Testis (tissue), 3 donors: ENCODE results near the gene DLG1. TPM values are rescaled to one million over a fixed set of nuclear protein-coding genes. Genes with fewer than 3 reads are reported as not detected.

Experiments used
- DNase-seq: peaks from one replicate; pipeline ENCODE4 v3.0.0-alpha.2; 2019
- H3K27ac ChIP-seq, 2 donors: fragments of 200-600 bp; sonication (generic); one replicate each; pipeline ENCODE4 v1.5.1; 2019
- H3K27me3 ChIP-seq: fragments of 200-600 bp; sonication (generic); one replicate; pipeline ENCODE4 v1.5.1; 2019
- H3K36me3 ChIP-seq: fragments of 200-600 bp; sonication (generic); one replicate; pipeline ENCODE4 v1.5.1; 2017; ENCODE audit warnings: low read depth; ENCODE audit errors: missing control alignments
- H3K4me1 ChIP-seq: fragments of 200-600 bp; sonication (generic); one replicate; pipeline ENCODE4 v1.5.1; 2019
- H3K4me3 ChIP-seq, 2 donors: fragments of 200-600 bp; sonication (generic); one replicate each; pipeline ENCODE4 v1.5.1; 2017 to 2019
- H3K9me3 ChIP-seq: fragments of 200-600 bp; sonication (generic); one replicate; pipeline ENCODE4 v1.5.1; 2017
- POLR2A ChIP-seq: fragments of 450-650 bp; IDR thresholded peaks from one replicate; pipeline ENCODE4 v1.6.1; 2017; ENCODE audit warnings: antibody characterized with exemption, mild to moderate bottlenecking, moderate library complexity
- WGBS, 2 donors: methylation state at CpG; one replicate each; pipeline ENCODE4 v1.1.5; 2018; 5-methylcytosine and 5-hydroxymethylcytosine counted together
- intact Hi-C: fragments of 100-400 bp; cut with DNase I; formaldehyde crosslinking; loops from one replicate; pipeline ENCODE4 v1.15.1; 2023; ENCODE audit warnings: low total_unique reads
- polyA plus RNA-seq: library from polyadenylated mRNA; stranded (reverse); fragments of 350-450 nt; fragmentation: Illumina TruSeq; extraction: RNeasy Lipid Tissue Mini Kit (QIAGEN cat#74804); gene quantifications from one replicate; pipeline ENCODE4 v1.2.3, GENCODE V29; 2014; ENCODE audit warnings: low read depth, low replicate concordance; ENCODE audit not compliant: insufficient read depth
- total RNA-seq, 2 donors: library from RNA; depleted of rRNA; stranded (reverse); fragments of >200 nt; gene quantifications; one replicate each; pipeline ENCODE4 v1.2.3, GENCODE V29; 2016
- TF ChIP-seq, protein P1 (sequence below), 3 experiments: fragments of 450-650 bp in 2 of 3; fragments of 200-600 bp in 1 of 3; sonication (generic) in 1 of 3; IDR thresholded peaks; one replicate each; pipeline ENCODE4 v1.5.1; 2016 to 2019; ENCODE audit warnings: antibody characterized with exemption in 3 of 3, mild to moderate bottlenecking in 2 of 3, moderate library complexity in 1 of 3

DLG1 gene
- total and polyA plus RNA-seq, 3 donors from 2014 or later: 37.4 to 99.4 (median 99.3) TPM

DNA sequence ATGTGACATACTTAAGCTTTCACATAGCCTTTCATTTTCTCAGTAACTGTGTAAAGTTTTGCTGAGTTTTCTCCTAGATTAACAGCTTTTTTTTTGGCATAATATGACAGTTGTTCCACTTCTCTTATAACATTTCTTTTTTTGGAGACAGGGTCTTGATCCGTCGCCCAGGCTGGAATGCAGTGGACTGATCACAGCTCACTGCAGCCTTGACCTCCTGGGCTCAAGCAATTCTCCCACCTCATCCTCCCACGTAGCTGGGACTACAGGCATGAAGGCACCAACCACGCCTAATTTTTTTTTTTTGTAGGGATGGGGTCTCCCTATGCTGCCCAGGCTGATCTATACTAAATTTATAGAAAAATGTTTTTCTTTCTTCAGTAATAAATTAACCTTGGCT is 30.1 kb downstream of the DLG1 start:
- intact Hi-C loops: no loop called here
- no peaks in the 10 kb centered on the region for H3K36me3 ChIP-seq
- no peaks in the 10 kb centered on the region for H3K27me3 ChIP-seq
- no peak for TF ChIP-seq POLR2A
- TF ChIP-seq, protein P1, sequence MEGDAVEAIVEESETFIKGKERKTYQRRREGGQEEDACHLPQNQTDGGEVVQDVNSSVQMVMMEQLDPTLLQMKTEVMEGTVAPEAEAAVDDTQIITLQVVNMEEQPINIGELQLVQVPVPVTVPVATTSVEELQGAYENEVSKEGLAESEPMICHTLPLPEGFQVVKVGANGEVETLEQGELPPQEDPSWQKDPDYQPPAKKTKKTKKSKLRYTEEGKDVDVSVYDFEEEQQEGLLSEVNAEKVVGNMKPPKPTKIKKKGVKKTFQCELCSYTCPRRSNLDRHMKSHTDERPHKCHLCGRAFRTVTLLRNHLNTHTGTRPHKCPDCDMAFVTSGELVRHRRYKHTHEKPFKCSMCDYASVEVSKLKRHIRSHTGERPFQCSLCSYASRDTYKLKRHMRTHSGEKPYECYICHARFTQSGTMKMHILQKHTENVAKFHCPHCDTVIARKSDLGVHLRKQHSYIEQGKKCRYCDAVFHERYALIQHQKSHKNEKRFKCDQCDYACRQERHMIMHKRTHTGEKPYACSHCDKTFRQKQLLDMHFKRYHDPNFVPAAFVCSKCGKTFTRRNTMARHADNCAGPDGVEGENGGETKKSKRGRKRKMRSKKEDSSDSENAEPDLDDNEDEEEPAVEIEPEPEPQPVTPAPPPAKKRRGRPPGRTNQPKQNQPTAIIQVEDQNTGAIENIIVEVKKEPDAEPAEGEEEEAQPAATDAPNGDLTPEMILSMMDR (IDR thresholded peaks at IDR 0.05): no peak
- DNase-seq: peak; percentile 70
- WGBS, 2 donors: 40 to 45% methylated on average over 4 of the region's 4 CpGs
- H3K27ac ChIP-seq: peak overlapping the region in 1 of 2 donors; percentile 0
- H3K4me1 ChIP-seq: peaks cover 27% of the 10 kb centered on the region
- no peaks in the 10 kb centered on the region for H3K9me3 ChIP-seq
- no peak overlapping the region for H3K4me3 ChIP-seq

DNA sequence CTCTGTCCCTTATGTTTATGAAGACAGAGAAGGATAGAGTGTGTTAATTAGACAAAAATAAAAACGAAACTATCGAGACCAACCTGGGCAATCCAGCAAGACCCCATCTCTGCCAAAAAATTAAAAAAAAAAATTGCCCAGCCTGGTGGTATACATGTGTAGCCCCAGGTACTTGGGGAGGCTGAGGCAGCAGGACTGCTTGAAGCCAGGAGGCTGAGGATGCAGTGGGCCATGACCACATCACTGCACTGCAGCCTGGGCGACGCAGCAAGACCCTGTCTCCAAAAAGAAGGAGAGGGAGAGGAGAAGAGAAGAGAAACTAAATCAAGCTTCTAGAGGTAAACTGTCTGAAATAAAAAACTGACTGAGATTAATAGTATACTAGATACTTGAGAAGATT is 32.1 kb downstream of the DLG1 start:
- Histone ChIP-seq H3K36me3 (no peaks in the 10 kb centered on the region), H3K4me1 (peaks cover 27% of the 10 kb centered on the region)
- intact Hi-C loops: no loop called here

DNA sequence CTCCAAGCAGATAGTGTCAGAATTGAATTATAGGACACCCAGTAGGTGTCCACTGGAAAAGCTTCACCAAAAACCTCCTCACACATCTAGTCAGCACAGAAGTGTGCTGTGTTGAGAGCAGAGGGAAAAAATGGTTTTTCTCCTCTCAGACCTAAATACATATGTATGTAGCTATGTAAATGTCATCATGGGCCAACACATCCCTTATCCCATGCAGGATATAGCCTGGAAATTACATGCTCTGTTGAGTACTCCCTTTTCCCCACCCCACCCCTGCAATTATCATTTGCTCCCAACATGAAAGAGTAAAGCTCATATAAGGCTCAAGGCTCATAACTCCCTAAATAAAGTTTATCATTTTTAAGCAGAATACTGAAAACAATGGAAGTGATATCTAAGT is 35.7 kb downstream of the DLG1 start:
- Histone ChIP-seq H3K36me3 (no peaks in the 10 kb centered on the region), H3K4me1 (peaks cover 12% of the 10 kb centered on the region), H3K4me3 (no peak overlapping the region), H3K27ac (no peak overlapping the region), H3K9me3 (no peaks in the 10 kb centered on the region), H3K27me3 (no peaks in the 10 kb centered on the region)
- DNase-seq: no peak
- no peak for TF ChIP-seq POLR2A
- TF ChIP-seq, protein P1 (IDR thresholded peaks at IDR 0.05): no peak
- intact Hi-C loops: no loop called here

More for the DNA sequence above, 32.1 kb downstream of the DLG1 start:
- Histone ChIP-seq H3K9me3 (no peaks in the 10 kb centered on the region), H3K27ac (no peak overlapping the region), H3K27me3 (no peaks in the 10 kb centered on the region), H3K4me3 (no peak overlapping the region)
- 95 to 97% methylated on average over 4 of the region's 4 CpGs for WGBS, 2 donors
- DNase-seq: no peak
- no peak for TF ChIP-seq POLR2A
- TF ChIP-seq, protein P1 (IDR thresholded peaks at IDR 0.05): no peak

DNA sequence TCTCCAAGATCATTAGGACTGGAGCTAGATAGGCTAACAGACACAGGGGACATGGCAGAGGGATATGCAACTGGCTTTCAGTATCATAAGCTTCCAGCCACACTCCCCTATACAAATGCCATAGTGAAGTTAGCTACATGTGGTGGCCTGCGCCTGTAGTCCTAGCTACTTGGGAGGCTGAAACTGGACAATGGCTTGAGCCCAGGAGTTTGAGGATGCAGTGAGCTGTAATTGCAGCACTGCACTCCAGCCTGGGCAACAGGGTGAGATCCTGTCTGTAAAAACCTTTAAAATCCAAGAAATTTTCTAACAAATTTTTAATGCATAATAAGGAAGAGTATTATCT is 37.3 kb downstream of the DLG1 start:
- H3K9me3 ChIP-seq: no peaks in the 10 kb centered on the region
- H3K36me3 ChIP-seq: no peaks in the 10 kb centered on the region
- H3K4me1 ChIP-seq: no peaks in the 10 kb centered on the region
- intact Hi-C loops: no loop called here
- 100% methylated on average over 1 of the region's 1 CpG for WGBS, 2 donors
- DNase-seq: no peak
- no peak overlapping the region for H3K4me3 ChIP-seq
- H3K27me3 ChIP-seq: no peaks in the 10 kb centered on the region
- H3K27ac ChIP-seq: no peak overlapping the region
- TF ChIP-seq, protein P1 (IDR thresholded peaks at IDR 0.05): no peak
- no peak for TF ChIP-seq POLR2A

DNA sequence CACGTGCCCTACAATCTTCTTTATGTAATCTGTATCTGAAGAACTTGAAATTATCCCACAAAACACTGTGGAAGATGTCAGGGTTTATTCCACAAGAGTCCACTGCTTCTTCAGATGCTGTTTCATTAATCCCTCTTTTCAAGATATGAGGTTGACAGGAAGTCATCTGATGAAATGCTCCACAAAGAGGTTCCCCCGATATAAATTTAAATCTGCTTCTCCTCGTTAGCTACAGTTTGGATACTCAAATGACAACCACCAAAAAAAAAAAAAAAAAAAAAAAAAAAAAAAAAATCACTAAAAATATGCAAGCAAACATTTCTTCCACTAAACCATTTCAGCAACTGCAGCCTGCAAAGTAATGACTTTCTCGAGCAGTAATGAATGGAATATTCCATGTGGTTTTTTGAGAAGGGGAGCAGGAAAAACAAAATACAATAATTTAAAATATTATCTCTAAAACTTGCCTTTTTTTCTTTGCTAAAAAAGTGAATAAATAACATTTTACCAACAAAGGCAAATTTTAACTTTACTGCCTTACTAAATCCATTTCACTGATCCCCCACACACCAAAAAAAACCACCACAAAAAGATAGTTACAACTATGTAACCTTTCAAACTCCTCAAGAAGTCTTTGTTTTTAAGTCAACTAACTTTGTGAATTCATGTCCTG is 37.8 kb downstream of the DLG1 start:
- no peaks in the 10 kb centered on the region for H3K4me1 ChIP-seq
- H3K27me3 ChIP-seq: no peaks in the 10 kb centered on the region
- H3K27ac ChIP-seq: no peak overlapping the region
- H3K36me3 ChIP-seq: no peaks in the 10 kb centered on the region
- intact Hi-C loops: no loop called here
- no peak overlapping the region for H3K4me3 ChIP-seq
- no peaks in the 10 kb centered on the region for H3K9me3 ChIP-seq
- no peak for TF ChIP-seq POLR2A
- TF ChIP-seq, protein P1 (IDR thresholded peaks at IDR 0.05): no peak
- 47 to 52% methylated on average over 4 of the region's 4 CpGs for WGBS, 2 donors
- no peak for DNase-seq
